HG03064 (cell line): ENCODE measurements around the gene DPP10.

Experiments
- ATAC-seq: cut with Tn5 transposase; IDR thresholded peaks from one replicate; pipeline ENCODE4 v1.9.1; 2021; ENCODE audit warnings: low read depth; ENCODE audit not compliant: unreplicated experiment

The DPP10 gene

DNA sequence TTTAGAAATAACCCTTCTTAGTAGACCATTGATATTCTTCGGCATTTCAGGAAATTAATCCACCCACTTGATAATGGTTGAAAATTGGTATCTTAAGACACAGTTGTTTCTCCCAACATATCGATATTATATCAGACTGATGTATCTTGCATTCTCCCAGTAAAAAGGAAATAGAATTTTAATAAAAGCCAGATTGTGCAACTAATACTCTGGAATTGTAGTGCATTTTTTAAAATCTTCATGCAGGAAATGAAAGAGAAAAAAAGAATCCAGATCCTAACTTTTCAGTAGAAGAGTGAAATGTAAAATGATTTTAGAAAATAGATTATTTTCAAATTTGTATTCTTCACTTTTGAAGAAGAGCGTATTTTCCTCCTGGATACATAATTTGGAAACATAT, 1168.4 kb downstream of the DPP10 start:
- no peak for ATAC-seq

GRCh38 chr2:115624332-115624731, 1181.9 kb downstream of the DPP10 start:
- no peak for ATAC-seq

DNA sequence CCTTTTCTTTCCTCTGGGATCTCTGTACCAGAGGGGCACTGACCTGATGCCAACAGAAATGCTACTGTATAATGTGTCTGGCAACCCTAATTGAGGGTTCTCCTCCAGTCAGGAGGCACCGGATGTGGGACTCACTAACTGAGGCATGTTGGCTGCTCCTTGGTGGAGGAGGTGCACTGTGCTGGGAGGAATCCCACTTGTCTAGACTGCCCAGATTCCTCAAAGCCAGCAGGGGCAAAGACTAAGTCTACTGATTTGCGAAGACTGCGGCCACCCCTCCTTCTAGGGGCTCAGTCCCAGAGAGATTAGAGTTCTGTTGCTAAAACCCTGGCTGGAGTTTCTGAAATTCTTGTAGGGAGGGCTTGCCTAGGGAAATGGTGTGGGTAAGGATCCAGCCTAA, 1192.1 kb downstream of the DPP10 start:
- ATAC-seq, result no peak

- no peak for ATAC-seq
These were observed 1193.0 kb downstream of the DPP10 start for GRCh38 chr2:115635430-115635829.

- no peak for ATAC-seq
These were observed 1207.3 kb downstream of the DPP10 start for GRCh38 chr2:115649731-115650130.

- ATAC-seq, result no peak
These were observed 1208.4 kb downstream of the DPP10 start for GRCh38 chr2:115650827-115651226.

GRCh38 chr2:115652652-115653051, 1210.2 kb downstream of the DPP10 start:
- no peak for ATAC-seq

DNA sequence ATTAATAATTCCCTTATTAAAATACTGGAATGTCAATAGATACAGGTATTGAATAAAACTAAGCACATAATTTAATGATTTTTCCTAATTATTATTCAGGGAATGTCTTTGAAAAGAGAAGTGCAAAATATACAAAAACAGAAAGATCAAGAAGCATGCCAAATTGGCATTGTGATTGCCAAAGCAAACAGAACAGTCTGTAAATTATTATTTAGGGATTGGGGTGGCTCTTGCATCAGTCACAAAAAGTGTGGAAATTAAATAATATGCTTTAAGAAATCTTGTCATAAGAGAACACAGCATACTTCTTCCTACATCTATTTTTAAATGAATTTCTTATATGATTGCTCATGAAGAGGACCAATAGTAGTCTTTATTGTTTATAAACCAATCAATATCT, 1211.9 kb downstream of the DPP10 start:
- no peak for ATAC-seq

DNA sequence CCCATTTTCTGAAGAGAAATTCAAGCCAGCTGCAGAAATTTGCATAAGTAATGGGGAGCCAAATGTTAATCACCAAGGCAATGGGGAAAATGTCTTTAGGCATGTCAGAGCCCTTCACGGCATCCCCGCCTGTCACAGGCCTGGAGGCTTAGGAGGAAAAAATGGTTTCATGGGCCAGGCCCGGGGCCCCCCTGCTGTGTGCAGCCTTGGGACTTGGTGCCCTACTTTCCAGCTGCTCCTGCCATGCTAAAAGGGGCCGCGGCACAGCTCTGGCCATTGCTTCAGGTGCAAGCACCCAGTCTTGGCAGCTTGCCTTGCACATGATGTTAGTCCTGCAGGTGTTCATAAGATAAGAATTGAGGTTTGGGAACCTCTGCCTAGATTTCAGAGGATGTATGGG, 1235.7 kb downstream of the DPP10 start:
- ATAC-seq, result no peak

- ATAC-seq, result no peak
These were observed 1241.9 kb downstream of the DPP10 start for GRCh38 chr2:115684345-115684744.

- ATAC-seq, result no peak
These were observed 1249.0 kb downstream of the DPP10 start for GRCh38 chr2:115691409-115691808.

GRCh38 chr2:115694651-115695050, 1252.2 kb downstream of the DPP10 start:
- ATAC-seq, result no peak

DNA sequence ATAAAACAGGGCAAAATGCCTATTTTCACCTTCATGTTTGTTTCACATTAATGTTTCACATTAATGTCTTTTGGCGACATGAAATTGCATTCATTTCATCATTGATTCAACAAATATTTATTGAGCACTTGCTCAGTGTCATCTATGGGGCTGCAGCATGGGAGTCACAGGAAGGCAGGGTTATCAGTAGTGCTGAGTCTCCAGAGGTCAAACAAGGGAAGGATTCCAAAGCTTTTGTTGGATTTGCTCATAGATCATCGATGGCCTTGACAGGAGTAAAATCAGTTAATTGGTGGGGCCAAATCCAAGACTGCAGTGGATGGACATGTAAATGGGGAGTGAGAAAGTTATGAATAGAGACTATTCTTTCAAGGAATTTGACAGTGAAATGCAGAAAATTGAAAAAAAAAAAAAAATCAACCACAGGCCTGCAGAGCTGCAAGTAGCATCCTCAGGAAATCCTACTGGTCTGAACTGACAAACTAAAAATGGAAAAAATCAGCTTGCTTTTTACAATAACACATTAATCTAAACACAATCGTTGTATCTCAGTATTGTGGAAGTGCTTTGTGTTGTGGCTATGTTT, 1290.8 kb downstream of the DPP10 start:
- ATAC-seq, result no peak

DNA sequence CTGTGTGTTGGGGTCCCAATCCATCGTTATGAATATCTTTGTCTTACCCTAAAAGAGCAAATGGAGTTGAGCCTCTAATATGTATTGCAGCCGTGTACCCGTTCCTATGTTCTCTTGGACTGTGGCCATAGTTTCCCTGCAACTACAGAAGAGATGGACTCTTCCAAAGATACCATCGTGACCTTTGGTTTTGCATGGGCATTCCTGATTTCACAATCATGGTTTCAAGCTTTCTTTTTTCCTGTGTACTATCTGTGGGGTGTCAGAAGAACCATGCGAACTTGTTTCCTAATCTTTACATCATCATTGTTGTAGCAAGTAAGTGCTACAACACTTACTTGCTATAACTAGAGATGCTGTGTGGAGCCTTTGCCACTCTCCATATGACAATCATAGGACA, 1295.7 kb downstream of the DPP10 start:
- no peak for ATAC-seq

DNA sequence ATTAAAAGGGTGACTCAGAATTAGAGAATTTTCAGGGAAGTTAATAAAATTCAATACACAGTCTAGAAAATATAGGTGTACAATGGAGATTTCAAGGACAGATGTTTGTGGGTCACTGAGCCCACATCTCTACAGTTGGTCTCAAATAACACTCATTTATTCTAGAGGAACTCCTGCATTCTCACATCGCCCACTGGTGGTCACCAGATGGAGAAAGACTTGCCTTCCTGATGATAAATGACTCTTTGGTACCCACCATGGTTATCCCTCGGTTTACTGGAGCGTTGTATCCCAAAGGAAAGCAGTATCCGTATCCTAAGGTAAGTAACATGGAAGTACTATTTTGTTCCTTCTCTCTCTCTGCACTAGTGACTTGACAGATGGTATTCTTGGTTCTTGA, 1297.1 kb downstream of the DPP10 start:
- no peak for ATAC-seq

- ATAC-seq, result no peak
These were observed 1303.7 kb downstream of the DPP10 start for GRCh38 chr2:115746151-115746550.

GRCh38 chr2:115757286-115757685, 1314.8 kb downstream of the DPP10 start:
- ATAC-seq, result no peak

- no peak for ATAC-seq
These were observed 1321.2 kb downstream of the DPP10 start for GRCh38 chr2:115763601-115764000.

GRCh38 chr2:115771516-115771915, 1329.1 kb downstream of the DPP10 start:
- ATAC-seq, result no peak

DNA sequence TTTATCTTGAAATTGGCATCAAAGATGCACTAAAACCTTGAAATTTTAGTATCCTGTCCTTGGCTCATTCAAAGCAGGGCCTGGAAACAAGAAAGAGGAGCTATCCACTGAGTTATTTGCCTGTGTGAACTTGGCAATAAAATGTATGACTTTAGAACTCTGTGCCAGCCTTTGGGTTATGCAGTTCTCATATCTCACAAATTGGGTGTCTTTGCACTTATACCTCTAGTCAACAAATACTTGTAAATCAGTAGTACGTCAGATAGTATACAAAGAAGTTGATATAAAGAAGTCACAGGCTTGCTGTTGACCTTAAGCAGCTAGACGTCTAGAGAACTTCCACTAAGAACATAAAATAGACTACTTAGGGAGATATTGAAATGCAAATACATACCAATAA, 1331.9 kb downstream of the DPP10 start:
- ATAC-seq, result no peak

DNA sequence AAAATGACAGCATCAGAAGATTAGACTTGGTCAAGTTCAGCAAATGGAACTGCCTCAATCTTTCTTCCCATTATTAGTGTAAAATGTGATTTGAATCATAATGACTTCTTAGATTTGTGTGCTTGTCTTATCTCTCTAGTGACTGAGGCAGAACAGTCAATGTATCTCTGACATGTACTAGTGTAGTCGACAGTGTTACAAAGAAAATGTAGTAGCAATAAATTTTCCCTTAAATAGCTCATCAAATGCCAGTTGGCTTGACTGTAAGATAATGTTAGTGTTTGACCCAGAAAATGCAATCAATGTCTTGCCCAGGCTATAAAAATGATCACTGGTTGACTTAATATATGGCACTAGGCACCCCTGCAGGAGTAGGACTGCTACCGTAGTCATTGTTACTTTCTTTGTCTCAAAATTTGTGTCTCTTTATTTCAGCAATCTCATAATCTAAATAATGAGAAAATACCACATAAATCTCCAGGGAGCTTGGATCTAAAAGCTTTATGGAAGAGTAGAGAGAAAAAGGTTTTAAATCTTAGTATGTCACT, 1336.7 kb downstream of the DPP10 start:
- ATAC-seq, result no peak

DNA sequence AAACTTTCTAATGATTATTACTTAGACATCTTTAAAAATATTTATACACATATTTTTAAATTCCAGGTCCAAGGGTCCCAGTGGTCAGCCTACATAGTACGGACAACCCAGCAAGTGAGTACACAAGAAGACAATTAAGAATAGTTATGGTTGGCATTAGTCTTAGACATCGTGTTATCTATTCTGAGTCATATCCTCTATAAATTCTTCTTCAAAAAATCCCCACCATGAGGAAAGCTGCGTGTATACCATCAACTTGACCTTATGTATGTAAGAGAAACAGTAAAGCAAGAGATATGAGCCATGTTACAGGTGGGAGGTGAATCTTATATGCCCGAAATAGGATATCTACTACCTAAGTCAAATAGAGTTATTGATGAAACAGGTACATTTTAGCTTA, 1339.8 kb downstream of the DPP10 start:
- ATAC-seq, result no peak

DNA sequence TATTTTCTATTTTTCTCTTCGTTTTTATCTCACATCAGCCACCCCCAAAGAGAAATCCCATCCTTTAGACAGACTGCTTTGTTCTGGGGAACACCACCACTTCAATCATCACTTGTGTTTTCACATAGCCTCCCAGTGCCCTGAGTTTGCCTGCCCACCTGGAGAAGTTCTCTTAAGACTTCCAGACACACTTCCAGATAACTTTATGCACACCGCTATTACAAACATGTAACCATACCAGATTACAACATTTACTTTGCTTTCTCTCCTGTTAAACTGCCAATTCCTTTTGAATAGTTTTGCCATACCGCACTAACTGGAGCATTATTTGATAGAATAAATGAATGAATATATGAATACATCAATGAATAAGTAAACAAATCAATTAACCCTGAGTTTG, 1353.6 kb downstream of the DPP10 start:
- ATAC-seq, result no peak
